ENCODE measurements around the gene G3BP2. TPM values are rescaled to one million over a fixed set of nuclear protein-coding genes. Genes with fewer than 3 reads are reported as not detected.

The G3BP2 gene
- total RNA-seq, 1 donor from 2014 or later = 168 TPM

- DNase-seq (ENCODE audit: low read depth in 2 of 2) = no peak
These were observed 34.0 kb downstream of the G3BP2 start for GRCh38 chr4:75639124-75639695.

- no peak for DNase-seq (ENCODE audit: low read depth in 2 of 2)
These were observed 35.4 kb downstream of the G3BP2 start for GRCh38 chr4:75637827-75638226.

GRCh38 chr4:75637176-75637575 is 36.0 kb downstream of the G3BP2 start:
- no peak for DNase-seq (ENCODE audit: low read depth in 2 of 2)

- DNase-seq (ENCODE audit: low read depth in 2 of 2) = no peak
These were observed 38.3 kb downstream of the G3BP2 start for GRCh38 chr4:75634951-75635350.

- no peak for DNase-seq (ENCODE audit: low read depth in 2 of 2)
These were observed 38.9 kb downstream of the G3BP2 start for GRCh38 chr4:75634281-75634680.

GRCh38 chr4:75633846-75634245 is 39.4 kb downstream of the G3BP2 start:
- peak; percentile 7 to 20 for DNase-seq (ENCODE audit: low read depth in 2 of 2)

- DNase-seq (ENCODE audit: low read depth in 2 of 2) = no peak
These were observed 42.3 kb downstream of the G3BP2 start for GRCh38 chr4:75630937-75631329.

- peak; percentile 58 to 59 for DNase-seq (ENCODE audit: low read depth in 2 of 2)
These were observed 42.9 kb downstream of the G3BP2 start, which contains the start of gene CDKL2 for GRCh38 chr4:75630174-75630936. CDKL2 (minus strand) TSS chr4:75630528; CDS start chr4:75625988, 4,540 bp downstream.

- no peak for DNase-seq (ENCODE audit: low read depth in 2 of 2)
These were observed 44.0 kb downstream of the G3BP2 start for GRCh38 chr4:75629239-75629638.

- no peak for DNase-seq (ENCODE audit: low read depth in 2 of 2)
These were observed 50.2 kb downstream of the G3BP2 start for GRCh38 chr4:75623026-75623425.

- DNase-seq (ENCODE audit: low read depth in 2 of 2) = no peak
These were observed 51.5 kb downstream of the G3BP2 start for GRCh38 chr4:75621715-75622114.

GRCh38 chr4:75612306-75612705 is 60.9 kb downstream of the G3BP2 start:
- no peak for DNase-seq (ENCODE audit: low read depth in 2 of 2)

- no peak for DNase-seq (ENCODE audit: low read depth in 2 of 2)
These were observed 67.3 kb downstream of the G3BP2 start for GRCh38 chr4:75605928-75606327.

GRCh38 chr4:75599647-75600046 is 73.6 kb downstream of the G3BP2 start:
- DNase-seq (ENCODE audit: low read depth in 2 of 2) = no peak

- DNase-seq (ENCODE audit: low read depth in 2 of 2) = no peak
These were observed 74.8 kb downstream of the G3BP2 start for GRCh38 chr4:75598390-75598789.

GRCh38 chr4:75596061-75596460 is 77.2 kb downstream of the G3BP2 start:
- no peak for DNase-seq (ENCODE audit: low read depth in 2 of 2)

- no peak for DNase-seq (ENCODE audit: low read depth in 2 of 2)
These were observed 79.8 kb downstream of the G3BP2 start for GRCh38 chr4:75593393-75593792.

Other genes starting within 250 kb of the G3BP2 start
- 30.7 and 41.1 TPM in 2 replicates for gene RCHY1, start 159.0 kb downstream of the G3BP2 start, total RNA-seq
- 3.3 and 5.6 TPM in 2 replicates for gene THAP6, start 158.9 kb downstream of the G3BP2 start, total RNA-seq
- not detected in 2 replicates for gene ODAPH, start 117.3 kb downstream of the G3BP2 start, total RNA-seq
- under 0.01 TPM in 2 replicates for gene CDKL2, start 42.9 kb downstream of the G3BP2 start, total RNA-seq
- gene USO1, start 51.2 kb upstream of the G3BP2 start, total RNA-seq = 59.7 and 76.6 TPM in 2 replicates
- gene PPEF2, start 229.0 kb upstream of the G3BP2 start, total RNA-seq = under 0.01 TPM in 1 of 2 replicates, not detected in the other

Data from lung microvascular endothelial cell (primary cell).